ENCODE results near the gene STON1.
"Not testable (repeated sequence)": the region's sequence is repeated elsewhere in the genome, so short reads cannot be mapped to it uniquely, and the experiment has no call there.

STON1 gene

GRCh38 chr2:48528431-48528830 is 1.5 kb upstream of the STON1 start:
- no peak for DNase-seq

DNA sequence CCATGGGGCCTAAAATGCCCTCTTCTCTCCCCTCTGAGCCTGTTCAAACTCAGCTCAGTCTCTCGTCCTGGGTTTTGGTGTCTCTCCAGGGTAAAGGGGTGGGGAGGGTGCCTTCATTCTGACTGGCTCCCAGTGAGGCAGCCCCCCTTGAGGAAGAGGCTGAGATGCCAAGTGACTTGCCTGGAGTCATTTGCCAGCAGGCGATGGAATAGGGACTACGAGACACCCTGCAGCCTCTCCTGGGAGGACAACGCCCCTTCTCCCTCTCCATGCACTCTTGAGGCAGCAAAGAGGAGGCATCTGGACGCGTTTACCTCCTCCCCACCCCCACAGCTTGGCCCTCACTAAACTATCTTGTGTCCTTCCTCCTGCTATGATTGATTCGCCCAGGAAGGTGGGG is 760 bp upstream of the STON1 start:
- DNase-seq = no peak

DNA sequence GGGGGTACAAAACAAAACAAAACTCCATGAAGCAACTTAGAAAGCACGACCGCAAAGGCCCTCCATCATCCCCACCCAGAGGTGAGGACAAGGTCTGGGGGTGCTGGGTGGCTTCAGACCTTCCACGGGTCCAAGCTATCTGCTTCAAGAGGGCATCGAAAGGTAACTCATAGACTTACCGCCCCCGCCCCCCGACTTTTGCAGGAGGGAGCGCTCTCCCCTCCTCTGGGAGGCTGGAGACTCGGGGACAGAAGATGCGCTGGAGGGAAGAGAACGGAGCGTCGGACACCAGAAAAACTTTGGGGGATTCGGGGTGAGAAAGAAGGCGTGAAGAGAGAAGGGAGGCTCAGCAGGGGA is 300 bp upstream of the STON1 start:
- DNase-seq = no peak

DNA sequence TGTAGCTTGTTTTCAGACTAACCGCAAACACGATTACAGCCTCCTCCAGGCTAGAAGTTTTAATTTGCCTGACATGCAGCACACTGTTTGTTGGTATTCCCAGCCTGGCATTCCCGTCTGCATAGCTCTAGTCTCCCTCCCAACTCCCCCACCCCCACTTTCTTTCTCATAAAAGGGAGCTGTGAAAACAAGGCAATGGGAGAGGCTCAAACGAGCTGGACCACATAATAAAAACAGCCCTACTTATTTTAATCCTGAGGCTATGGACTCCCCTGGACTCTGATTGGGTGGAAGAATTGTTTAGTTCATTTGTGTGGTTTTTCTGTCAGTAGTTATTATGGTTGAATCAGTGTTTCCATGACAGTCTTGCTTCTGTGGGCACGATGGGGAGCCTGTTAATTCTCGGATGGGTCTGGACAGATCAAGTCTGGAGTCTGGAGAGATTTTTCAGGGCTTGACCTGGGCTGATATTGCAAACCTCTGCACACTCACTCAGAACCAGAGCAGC is 1.2 kb downstream of the STON1 start:
- DNase-seq = peak; percentile 87

DNA sequence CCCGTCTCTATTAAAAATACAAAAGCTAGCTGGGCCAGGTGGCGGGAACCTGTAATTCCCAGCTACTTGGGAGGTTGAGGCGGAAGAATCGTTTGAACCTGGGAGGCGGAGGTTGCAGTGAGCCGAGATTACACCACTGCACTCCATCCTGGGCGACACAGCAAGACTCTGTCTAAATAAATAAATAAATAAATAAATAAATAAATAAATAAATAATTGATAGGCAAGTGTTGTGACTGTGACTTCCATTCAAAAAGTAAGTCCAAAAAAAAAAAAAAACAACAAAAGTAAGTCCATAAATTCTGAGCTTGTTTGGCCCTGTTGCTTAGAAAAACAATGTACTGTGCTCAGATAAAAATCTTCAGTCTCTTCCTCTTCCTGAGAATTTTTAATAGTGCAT is 2.2 kb downstream of the STON1 start:
- DNase-seq = no peak

- DNase-seq = no peak
Measured at GRCh38 chr2:48532824-48533223, 2.9 kb downstream of the STON1 start.

- no peak for DNase-seq
Measured at GRCh38 chr2:48534781-48535180, 4.8 kb downstream of the STON1 start.

DNA sequence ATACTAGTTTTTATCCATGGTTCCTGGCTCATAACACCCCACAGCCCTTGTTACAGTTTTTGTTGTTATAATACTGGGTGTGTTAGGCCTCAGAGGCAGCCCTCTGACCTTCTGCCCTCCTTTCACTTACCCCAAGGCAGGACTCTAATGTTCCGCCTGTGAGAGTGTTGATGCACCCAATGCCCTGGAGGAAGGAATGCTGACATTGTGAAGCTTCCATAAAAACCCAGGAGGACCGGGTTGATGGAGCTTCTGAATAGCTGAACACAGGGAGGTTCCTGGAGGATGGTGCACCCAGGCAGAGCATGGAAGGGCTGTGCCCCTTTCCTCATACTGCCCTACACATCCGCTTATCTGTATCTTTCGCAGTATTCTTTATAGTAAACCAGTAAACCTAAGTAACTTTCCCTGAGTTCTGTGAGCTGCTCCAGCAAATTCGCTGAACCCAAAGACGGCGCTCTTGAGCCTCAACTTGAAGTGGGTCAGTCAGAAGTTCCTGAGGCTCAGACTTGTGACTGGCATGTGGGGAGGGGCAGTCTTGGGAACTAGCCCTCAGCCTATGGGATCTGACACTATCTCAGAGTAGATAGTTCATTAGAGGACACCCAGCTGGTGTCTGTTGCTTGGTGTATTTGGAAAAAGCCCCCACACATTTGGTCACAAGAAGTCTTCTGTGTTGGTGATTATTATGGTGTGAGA is 10.4 kb downstream of the STON1 start:
- no peak for DNase-seq

DNA sequence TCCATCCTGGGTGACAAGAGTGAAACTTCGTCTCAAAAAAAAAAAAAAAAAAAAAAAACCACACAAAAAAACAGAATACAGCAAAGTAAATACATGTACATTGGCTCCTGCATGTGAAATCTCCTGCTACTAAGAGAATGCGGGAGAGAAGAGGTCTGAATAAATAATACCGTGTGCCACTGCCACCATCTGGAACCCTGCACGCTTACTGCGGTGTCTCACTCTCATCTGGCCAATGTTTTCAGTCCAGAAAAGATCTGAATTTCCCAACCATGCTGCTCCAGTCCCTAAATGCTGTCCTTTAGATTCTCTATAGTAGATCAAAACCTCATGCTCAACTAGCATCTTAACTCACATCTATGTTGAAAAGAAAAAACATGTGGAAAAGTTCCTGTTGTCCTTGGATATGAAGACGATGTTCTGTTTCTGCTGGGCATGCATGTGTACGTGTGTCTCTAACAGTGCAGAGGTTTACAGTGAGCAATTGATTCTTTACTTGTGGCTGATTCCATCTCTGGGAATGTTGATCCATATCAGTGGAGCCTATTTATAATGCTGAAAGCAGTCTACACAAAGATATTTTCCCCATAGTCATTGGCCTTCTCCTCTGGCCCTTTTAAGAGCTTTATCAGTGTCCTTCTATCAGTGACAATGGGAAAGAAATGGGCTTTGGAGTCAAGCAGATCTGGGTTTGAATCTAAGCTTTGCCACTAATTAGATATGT is 11.9 kb downstream of the STON1 start:
- DNase-seq = no peak

GRCh38 chr2:48543895-48544294 is 13.9 kb downstream of the STON1 start:
- no peak for DNase-seq

GRCh38 chr2:48545244-48545643 is 15.3 kb downstream of the STON1 start:
- DNase-seq = peak; percentile 46

DNA sequence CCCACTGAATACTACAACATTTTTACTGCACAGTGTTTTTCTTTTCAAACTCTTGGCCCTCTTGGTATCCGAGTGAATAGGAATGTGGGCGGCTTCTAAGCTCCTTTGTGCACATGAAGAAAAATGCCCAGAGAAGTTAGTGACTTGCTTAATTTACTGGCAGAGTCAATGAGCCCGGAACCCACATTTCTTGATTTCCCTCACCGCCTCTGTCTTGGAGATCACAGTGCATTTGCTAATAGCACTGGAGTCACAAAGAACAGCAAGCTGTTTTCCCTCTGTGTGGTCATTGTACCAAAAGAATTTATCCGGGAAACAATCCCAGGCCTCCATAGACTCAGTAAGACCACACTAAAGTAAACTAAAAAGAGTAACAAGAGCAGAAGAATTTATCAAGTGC is 18.9 kb downstream of the STON1 start:
- DNase-seq = no peak

DNA sequence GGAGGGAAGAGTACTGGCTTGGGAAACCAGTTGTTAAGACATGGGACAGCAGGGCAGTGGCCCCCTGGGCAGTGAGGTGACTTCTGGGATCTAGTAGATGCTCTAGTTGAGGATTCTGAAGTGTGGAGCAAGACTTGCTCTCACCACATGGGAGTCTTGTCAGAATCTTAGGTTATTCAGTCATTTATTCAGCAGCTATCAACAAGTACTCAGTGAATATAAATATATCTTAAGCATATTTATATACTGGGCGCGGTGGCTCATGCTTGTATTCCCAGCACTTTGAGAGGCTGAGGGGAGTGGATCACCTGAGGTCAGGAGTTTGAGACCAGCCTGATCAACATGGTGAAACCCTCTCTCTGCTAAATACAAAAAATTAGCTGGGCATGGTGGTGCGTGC is 20.0 kb downstream of the STON1 start:
- no peak for DNase-seq

- DNase-seq = no peak
Measured at GRCh38 chr2:48551548-48551947, 21.6 kb downstream of the STON1 start.

DNA sequence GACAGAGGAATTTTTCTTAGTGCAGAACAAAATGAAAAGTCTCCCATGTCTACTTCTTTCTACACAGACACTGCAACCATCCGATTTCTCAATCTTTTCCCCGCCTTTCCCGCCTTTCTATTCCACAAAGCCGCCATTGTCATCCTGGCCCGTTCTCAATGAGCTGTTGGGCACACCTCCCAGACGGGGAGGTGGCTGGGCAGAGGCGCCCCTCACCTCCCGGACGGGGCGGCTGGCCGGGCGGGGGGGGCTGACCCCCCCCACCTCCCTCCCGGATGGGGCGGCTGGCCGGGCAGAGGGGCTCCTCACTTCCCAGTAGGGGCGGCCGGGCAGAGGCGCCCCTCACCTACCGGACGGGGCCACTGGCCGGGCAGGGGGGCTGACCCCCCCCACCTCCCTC is 25.1 kb downstream of the STON1 start:
- not testable (repeated sequence) for DNase-seq

DNA sequence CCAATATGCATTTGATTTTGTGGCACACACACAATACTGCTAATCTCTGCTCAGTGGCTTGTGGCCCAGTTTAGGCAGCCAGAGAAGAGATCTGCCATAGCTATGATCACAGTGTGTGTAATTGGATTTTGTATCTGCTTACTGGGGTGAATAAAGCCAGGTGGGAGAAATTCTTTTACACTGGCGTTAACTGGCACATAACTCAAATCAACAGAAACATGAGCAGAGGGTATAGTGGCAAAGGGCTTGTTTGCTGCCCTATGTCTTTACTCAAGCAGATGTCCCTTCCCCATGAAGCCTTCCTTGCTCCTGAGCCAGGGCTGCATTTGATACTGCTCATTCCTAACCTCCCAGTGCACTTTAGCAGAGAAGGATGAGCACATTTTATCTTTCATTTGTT is 28.5 kb downstream of the STON1 start:
- no peak for DNase-seq

DNA sequence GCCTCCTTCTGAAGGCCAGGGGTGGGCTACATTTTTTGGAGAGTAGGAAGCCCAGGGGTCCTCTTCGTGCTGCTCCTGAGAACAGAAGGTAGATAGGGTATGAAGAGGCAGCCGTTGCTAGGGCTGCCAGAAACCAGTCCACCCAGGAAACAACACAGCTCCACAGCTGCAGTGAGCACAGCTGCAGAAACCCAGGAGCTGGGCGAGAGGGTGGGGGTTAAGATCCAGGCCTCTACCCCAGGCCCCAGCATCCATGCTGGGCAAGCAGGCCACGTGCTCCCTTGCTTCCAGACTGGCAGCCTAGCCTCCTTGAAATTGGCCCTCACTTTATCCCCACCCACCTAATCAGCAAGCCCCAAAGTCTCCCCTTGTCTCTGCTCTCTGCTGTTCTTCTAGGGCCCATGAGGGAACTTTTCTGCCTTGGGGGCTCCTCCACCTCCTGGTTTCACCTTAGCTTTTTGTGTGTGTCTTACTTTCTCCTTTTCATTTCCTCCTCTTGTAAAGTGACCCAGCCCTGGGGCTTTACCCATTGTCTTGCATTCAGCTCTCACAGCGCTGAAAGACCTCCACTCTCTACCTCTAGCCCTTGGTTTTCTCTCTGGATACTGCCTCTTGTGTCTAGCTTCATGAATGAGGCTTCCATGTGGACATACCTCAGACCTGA is 30.7 kb downstream of the STON1 start:
- DNase-seq = no peak

GRCh38 chr2:48562281-48562680 is 32.3 kb downstream of the STON1 start:
- DNase-seq = no peak

DNA sequence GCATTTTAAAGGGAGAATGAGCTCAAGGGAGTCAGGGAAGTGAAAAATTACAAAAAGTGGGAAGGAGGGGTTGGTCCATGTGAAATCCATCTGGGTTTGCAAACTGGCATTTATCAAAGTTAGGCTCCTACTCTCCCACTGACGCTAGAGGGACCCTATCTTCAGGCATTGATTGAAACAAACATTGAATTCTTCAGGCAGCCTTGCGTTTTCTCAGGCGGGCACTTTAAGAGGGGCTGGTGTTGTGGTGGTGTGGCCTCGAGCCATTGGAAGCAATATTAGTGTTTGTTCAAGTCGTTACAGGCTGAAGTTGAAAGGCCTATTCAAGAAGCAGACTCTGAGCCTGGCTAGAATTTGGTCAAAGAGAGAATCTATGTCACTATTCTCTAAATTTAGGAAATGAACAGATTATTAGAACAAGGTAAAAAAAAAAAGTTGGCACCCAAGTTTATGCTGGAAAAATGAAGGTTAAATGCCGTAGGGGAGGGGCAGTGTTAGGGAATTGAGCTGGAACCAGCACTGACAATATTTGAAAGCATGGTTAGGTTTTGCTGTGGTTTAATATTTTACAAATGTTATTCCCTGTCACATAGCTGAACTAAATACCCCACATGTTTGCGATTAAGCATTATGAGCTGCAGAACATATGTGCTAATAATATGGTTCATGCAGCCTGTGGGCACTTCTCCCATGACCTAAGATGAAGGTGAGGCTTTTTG is 36.8 kb downstream of the STON1 start:
- DNase-seq = peak; percentile 39

- DNase-seq = peak; percentile 62
Measured at GRCh38 chr2:48567671-48568070, 37.7 kb downstream of the STON1 start.

DNA sequence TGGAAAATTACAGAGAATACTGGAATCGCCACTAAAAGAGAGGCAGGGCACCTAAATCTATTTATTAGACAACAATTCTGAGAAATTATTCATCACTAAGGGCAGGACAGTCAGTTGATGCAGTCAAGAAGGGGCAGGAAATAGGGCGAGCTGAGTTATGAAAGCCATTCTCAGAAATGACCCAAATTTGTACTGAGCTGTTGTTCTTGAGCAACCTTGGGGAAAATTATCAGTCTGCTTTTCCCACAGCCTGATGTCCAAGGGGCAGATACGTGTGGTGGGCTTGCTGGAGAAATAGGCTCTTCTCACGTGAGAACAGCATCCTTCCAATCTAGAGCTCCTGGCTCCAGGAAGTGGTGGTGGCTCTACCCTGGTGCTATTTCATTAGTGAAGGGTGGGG is 38.6 kb downstream of the STON1 start:
- DNase-seq = no peak

DNA sequence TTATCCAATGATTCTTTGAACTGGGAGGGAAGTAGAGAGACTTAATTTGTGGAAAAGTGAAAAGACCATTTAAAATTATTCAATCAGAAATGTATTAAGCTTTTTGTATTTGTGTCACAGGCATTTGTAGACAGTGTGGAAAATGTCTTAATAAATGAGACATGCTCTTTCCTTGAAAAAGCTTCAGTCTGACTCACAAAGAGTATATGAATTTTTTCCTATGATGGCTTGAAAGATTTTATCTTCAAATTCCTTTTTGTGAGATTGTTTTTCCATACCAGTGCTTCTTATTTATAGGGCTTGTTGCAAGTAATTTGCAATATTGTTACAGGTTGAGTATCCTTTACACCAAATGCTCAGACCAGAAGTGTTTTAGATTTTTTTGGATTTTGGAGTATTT is 39.5 kb downstream of the STON1 start:
- peak; percentile 23 for DNase-seq

- no peak for DNase-seq
Measured at GRCh38 chr2:48572816-48573215, 42.9 kb downstream of the STON1 start.

Data from fibroblast of skin of right quadriceps (primary cell).